IPS-NIHi11 (cell line): ENCODE measurements around the gene ASXL3.
A peak's percentile ranks its signal among the peaks of the same experiment; 100 is the strongest.

Experiments
- DNase-seq: peaks from one replicate; pipeline ENCODE4 v3.0.0; 2012; ENCODE audit warnings: mixed read lengths, low spot score

The ASXL3 gene

DNA sequence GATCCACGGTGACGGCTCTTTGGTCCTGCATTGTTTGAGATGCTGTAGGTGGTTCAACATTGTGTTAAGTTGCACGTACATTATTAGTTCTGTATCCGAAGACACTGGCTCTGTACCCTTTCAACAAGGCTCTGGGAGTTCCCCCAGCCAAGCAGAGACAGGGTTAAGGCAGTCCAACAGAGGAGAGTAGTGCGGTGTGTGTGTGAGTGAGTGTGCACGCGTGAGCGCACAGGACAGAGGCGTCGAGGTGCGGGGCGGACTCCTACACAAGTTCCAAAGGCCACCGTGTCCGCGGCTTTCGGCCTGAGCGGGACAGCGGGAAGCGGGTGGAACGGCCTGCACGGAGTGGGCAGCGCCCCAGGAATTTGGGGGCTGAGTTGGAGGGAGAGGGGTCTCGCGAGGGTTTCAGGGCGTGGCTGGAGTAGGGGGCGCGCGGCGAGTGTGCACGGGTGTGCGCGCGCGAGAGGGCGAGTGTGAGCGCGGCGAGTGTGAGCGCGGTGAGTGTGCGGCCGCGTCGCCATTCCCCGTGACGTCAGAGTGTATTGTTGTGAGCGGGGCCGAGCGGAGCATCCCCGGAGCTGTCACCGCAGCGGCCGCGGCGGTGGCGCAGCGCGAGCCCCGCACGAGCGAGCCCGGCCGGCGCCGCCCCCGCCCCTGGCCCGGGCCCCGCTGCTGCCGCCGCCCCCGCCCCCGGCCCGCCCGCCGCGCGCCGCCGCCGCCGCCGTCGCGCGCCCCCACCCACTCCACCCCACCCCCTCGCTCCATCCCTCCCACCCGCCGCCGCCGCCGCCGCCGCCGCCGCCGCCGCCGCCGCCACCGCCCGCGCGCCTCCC, at the start of gene ASXL3:
ASXL3 (plus strand) TSS at position 535 of the 833 bp plus-strand sequence. CDS start 413 bp downstream, outside the sequence.
- peak; percentile 76 for DNase-seq

- DNase-seq, result no peak
These were observed 45.0 kb upstream of the ASXL3 start for GRCh38 chr18:33532978-33533377.

- DNase-seq, result no peak
These were observed 41.1 kb upstream of the ASXL3 start for GRCh38 chr18:33536904-33537303.

GRCh38 chr18:33538418-33539042, 39.5 kb upstream of the ASXL3 start:
- no peak for DNase-seq

DNA sequence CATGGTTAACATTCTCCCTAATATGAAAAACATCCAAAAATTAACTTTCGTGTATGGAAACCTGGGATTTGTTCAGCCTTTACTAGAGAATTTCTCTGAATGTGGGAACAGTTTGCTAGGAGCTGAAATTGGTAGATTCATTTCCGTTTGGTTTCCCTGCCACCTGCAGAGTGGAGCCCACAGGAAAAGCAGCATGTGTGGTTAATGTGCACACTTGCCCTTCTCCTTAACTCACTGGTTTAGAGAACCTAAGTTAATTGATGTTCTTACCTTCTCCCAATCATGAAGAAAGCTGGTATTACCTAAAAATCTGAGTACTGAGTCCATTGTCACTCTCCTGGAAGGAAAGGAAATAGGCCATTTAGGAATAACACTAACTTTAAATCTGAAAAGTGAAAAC, 37.6 kb upstream of the ASXL3 start:
- no peak for DNase-seq

DNA sequence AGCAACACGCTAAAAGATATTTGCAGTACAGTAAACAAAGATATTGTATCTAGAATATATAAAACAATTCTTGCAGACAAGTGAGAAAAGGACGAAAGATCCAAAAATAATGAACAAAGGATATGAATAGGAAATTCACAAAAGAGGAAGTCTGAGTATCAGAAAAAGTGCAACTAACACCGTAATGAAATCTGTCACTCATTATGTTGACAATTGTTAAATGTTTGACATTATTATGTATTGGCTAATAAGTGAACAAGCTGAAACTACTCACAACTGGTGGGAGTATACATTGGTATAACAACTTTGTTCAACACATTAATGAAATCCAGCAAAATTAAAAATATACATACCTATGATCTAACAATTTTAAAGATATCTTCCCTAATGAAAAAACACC, 36.7 kb upstream of the ASXL3 start:
- DNase-seq, result no peak

DNA sequence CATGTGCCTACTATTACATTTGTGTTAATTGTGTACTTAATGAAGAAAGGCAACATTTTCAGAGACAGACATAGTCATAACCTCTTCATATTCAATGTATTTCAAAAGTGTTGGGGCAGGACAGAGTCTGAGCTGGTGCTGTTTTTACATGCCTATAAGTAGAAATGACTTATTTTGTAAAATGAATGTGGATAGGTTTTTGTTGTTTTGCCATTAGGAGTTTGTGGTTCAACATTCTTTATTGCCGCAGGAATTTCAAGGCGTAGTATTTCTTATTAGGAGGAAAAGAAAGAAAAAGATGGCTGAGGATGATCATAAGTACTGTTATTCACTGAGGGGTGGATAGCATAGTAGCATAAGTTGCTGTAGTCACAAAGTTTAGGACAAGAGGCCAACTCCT, 21.2 kb upstream of the ASXL3 start:
- no peak for DNase-seq

- DNase-seq, result no peak
These were observed 20.3 kb upstream of the ASXL3 start for GRCh38 chr18:33557706-33558105.

GRCh38 chr18:33558529-33558928, 19.5 kb upstream of the ASXL3 start:
- no peak for DNase-seq

- DNase-seq, result peak; percentile 14
These were observed 17.2 kb upstream of the ASXL3 start for GRCh38 chr18:33560686-33561370.

GRCh38 chr18:33562741-33563140, 15.3 kb upstream of the ASXL3 start:
- DNase-seq, result no peak

GRCh38 chr18:33567705-33568104, 10.3 kb upstream of the ASXL3 start:
- no peak for DNase-seq

DNA sequence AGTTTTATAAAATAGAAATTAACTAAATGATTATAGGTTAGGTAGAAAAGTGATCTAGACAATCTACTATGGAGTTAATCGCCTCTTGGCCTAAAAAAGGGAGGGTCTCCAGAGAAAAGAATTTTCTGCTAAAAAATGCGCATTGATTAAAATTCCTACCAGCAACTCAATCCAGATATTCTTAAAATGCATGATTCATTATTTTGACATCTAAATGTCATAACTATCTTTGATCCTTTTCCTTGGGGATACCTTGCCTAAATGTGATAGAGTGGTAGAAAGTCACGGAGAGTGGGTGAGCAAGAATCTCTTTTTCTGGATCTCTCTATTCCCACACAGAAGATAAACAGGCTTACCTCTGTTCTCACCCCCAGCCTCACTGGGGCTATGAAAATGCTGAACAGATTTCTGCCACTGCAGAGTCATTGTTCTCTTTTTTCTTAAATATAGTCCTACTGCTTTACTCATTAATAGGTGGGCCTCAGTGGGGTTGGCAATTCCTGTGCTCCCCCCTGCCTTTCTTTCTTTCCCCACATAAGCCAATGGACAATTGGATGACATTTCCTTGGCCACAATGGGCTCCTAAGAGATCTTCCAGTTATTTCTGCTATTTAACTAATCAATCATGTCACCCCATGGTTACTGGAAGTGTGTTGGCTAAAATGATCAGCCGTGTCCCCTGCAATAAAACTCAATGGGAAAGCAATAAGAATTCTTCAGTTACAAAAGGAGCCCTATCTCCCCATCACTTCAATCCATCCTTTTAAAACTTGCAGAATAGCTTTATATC, 5.8 kb upstream of the ASXL3 start:
- no peak for DNase-seq

DNA sequence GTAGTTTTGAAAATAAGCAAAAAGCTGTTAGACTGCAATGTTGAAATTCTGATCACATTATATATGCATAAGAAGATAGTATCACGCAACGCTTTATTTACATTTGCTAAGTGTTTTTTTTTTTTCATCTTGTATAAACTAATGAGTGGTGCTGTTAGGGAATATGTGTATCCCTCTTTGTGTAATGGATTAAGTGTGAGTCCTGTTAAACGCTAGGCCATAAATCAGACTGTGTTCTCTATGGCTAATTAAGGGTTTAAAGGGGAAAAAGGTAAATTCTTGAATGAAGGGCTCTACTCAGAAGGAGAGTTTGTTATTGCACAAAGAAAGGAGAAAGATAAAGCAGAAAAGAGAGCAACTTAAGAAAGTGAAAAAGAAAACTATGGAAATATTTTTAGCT, 4.8 kb upstream of the ASXL3 start:
- DNase-seq, result no peak

- no peak for DNase-seq
These were observed 2.6 kb upstream of the ASXL3 start for GRCh38 chr18:33575451-33575850.

- no peak for DNase-seq
These were observed 896 bp upstream of the ASXL3 start for GRCh38 chr18:33576999-33577646.

DNA sequence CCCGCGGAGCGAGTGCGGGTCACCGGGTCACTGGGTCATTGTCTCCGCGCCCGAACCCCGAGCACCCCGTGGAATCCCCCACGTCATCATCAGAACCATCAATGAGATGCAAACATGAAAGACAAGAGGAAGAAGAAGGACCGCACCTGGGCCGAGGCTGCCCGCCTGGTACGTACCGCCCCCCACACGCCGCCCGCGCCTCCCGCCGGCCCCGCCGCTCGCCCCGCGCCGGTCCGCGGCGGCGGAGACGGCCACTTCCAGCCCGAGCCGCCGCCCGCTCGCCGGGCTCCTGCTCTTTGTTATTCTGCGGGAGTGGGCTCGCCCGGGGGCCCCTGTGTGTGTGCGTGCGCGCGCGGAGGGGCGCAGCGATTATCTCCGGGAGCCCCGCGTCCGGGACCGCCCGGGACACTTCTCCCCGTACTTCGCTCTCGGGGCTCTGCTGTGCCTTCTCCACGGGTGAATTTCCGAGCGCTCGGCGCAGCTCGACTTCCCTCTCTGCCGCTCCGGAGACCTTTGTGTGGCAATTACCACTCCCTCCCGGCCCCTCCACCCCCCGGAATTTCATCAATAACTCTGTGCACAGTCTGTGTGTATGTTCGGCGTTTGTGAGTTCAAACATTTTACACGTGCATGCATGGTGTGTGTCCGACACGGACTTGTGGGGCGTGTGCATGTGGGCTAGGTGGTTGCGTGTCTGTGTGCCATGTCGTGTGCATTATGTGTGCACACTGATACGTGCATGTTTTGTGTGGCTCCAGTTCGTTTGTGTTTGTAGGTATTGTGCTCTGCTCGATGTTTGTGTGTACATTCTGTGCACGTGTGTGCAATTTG, 714 bp downstream of the ASXL3 start:
- peak; percentile 69 for DNase-seq

GRCh38 chr18:33579349-33580215, 1.6 kb downstream of the ASXL3 start:
- DNase-seq, result no peak

- no peak for DNase-seq
These were observed 2.5 kb downstream of the ASXL3 start for GRCh38 chr18:33580546-33580945.

GRCh38 chr18:33581856-33582255, 3.8 kb downstream of the ASXL3 start:
- DNase-seq, result no peak
